ENCODE data around the gene RPL12.

Gene RPL12

DNA sequence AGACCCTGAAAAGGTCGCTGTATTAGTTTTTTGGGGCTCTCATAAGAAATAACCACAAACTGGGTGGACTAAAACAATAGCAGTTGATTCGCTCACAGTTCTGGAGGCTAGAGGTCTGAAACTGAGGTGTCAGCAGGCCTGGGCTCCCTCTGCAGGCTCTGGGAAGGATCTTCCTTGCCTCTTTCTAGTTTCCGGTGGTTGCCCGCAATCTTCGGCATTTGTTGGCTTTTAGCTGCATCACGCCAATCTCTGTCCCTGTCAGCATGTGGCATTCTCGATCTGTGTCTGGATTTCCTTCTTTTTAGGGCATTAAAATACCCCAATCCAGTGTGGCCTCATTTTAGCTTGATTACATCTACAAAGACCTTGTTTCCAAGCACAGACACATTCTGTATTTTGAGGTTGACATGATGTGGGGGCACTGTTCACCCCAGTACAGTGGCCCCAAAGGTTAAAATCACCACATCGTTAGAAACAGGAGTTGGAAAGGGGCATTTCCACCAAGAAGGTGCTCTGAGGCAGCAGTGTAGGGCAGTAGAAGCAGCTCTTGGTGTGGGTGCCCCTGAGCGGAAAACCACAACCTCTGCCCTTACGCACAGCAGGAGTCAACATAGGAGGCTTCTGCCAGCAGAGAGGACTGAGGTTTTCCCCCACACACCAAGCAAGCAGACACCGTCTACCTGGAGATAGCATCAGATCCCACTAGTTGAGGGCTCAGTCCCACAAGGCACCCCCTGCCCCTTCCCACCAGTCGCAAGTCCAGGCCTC, 13.5 kb downstream of the RPL12 start:
- peak; percentile 46 for DNase-seq

DNA sequence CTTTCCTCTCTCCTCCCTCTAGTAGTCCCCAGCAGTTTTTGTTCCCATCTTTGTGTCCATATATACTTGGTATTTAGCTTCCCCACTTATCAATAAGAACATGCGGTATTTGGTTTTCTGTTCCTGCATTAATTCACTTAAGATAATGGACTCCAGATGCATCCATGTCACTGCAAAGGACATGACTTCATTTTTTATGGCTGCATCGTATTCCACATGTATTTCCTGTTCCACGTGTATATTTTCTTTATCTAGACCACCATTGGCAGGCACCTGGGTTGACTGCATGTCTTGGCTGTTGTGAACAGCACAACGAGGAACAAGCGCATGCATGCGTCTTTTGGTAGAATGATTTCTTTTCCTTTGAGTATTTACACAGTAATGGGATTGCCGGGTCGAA, 20.8 kb downstream of the RPL12 start:
- DNase-seq = no peak

DNA sequence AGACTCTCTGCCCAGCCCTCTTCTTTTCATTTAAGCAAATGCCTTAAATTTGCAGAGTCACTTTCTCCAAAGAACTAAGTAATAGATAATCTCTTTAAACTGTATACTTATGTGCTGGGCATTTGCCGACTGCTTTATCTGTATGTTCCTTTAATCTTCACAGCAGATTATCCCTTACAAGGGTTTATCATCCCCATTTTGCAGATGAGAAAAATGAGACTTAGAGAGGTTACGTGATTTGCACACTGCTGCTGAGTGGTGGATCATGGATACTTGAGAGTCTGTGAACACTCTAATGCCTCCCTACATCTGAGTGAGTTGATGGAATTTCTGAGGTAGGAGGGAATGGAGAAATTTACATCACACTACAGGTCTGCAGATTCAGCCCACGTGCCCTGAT, 22.9 kb downstream of the RPL12 start:
- DNase-seq = no peak

DNA sequence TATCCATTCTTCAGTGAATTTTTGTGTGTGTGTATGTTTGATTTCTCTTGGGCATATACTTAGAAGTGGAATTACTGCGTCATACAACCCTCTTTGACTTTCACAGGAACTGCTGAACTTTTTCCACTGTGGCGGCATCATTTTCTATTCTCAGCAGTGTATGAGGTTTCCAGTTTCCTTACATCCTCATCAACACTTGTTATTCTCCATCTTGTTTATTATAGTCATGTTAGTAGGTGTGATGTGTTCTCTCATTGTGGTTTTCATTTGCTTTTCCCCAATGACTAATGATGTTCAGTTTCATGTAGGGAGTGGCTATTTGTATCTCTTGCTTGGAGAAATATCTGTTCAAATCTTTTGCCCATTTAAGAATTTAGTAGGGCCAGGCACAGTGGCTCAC, 24.4 kb downstream of the RPL12 start:
- peak; percentile 50 for DNase-seq

DNA sequence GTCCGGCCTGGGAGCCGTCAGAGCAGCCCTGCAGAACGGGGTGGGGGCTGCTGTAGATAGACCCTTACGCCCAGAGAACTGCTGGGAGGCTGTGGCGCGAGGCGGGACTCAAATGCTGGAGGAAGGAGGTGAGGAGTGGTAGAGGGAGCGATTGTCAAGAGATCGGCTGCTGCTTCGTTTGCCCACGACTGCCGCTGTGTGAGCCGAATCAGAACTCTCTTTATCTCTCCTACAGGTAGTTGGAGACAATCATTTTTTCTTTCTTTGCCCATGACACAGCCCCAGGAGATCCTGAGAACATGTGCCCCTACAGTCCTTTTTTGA, 26.6 kb downstream of the RPL12 start:
- DNase-seq = peak; percentile 55

DNA sequence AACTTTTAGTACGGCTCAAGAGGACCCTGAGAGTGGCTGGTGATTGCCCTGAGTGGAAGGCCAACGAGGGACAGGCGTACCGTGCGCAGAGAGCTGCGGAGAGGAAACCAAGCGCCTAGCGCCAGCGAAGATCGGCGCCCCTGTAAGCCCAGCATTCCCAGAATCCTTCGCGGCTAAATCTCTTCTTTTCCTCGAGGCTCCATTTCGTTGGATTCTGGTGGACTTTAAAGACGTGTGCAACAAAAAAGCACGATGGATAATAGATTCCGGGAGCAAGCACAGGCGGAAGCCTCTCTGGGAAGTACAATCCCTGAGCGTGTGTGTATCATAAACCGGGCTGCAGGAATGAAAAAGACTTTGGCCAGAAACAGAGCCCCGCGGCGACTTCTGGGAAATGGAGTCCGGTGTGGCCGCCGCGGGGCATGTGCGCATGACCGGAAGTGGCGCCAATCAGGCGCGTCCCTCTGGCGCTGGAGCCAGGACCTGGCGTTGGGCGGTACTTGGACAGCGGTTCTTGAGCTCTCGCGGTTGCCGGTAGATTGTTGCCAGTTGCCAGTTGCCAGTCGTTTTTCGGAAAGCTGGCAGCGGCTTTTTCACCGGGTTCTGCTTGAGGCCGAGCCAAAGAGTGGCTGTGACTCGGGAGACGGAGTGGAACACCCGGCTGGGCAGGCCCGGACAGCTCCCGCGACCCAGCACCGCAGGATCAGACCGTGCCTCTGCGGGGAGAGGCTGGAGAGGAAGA, 27.1 kb downstream of the RPL12 start, which contains the start of gene ZNF79:
Gene ZNF79, plus strand, starts transcription at position 449 of the 742 bp plus-strand sequence. CDS start 406 bp downstream, outside the sequence.
- peak; percentile 95 for DNase-seq

DNA sequence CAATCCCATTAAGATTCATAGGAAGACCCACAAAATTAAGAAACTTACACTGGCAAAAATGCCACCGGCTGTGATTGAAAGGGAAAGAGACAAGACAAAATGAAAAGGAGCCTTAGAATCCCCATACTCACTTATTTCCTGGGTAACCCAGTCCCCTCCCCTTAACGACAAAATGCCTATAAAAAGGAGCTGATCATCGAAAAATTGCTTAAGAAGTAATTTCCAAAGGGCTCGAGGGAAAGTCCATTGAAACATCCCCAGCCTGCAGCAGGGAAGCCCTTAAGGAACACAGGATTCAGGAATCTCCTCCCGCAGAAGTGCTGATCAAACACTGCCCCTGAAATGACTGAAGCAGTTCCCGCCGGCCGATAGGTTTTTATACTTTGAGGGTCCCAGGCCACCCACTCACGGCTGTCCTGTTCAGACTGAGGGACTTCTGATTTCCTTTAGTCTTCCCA, 27.7 kb downstream of the RPL12 start:
- no peak for DNase-seq

DNA sequence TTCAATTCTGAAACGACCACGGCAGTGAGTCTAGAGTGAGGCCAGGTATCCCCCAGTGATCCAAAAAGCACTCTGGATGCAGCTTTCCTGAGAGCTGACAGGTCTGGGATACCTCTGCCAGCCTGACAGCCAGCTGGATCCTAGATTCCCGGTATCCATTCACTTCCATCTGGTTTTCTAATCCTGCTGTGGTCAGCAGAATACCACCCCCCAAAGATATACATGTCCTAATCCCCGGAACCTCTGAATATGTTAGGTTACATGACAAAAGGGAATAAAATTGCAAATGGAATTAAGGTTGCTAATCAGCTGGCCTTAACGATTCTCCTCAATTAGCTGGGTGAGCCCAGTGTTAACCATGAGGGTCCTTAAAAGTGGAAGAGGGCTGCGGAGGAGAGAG, 28.4 kb downstream of the RPL12 start:
- no peak for DNase-seq

DNA sequence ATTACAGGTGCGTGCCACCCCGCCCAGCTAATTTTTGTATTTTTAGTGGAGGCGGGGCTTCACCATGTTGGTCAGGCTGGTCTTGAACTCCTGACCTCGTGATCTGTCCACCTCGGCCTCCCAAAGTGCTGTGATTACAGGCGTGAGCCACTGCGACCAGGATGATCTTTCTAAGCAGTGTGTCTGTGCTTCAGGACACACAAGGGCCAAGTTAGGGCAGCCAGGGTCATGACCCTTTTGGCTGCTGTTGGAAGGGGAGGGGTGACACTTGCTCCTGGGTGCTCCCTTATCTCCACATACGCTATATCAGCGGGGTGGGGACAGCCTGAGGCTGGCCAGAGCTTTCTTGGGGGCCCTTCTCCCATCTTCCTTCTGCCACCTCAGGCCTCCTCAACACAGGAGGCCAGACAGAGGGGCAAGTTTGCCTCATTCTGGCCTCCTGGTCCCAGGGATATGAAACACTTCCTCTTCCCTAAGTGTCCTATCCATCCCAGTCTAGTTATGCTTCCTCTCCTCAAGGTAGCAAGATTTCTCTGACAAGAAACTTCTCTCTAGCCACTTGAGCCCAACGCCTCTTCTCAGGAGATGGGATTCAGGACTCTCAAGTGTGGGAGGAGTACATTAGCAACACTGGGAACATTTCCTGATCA, 28.9 kb downstream of the RPL12 start:
- DNase-seq = no peak

DNA sequence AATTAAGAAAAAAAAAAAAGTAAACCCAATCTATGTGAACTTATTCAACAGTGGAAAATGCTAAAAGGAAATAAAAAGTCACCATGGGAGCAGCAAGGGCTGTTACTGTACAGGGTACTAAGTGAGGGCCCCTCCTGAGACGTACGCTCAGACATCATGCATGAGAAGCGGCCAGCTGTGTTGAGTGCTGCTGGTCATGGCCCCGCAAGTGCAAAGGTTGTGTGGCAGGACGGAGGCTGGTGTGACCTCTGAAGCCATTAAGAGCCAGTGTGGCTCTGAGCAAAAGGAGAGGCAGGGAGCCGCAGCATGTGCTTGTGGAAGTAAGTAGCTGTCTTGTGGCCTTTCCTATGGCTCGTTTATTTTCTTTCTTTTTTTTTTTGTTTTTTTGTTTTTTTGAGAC, 30.1 kb downstream of the RPL12 start:
- DNase-seq = no peak

DNA sequence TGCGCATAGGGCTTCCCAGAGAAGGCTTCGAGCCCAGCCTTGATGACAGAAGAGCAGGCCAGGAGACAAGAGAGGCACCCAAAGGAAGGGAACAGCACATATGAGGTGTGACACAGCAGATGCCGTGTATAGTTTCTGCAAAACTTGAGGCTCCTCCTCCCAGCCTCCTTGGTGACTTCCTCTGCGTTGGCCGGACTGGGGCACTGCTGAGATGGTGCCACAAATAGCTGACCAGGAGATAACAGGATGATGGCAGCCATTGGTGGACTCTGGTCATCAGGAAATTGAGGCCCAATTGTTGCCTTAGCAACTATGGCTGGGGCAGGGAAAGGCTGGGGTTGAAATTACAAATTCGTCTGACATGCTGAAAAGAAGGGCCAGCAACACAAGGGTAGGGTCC, 31.9 kb downstream of the RPL12 start:
- no peak for DNase-seq

DNA sequence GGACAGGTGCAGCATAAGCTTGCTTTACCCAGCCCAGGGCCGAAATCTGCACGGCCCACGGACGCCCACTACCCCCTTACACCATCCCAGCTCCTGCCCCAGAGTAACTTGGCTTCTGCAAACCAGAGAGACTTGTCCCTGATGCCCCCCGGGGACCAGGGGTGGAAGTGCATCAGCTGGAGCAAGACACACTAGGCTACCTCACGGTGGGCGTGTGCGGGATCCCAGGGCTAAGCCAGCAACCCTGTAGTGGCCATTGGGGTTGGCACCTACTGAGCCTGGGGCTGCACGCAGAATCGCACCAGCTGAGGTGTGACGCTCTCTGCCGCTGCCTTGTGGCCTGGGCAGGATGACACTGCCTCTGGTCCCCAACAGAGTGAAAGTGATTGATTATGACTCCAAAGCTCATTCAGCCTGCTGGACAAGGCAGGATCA, 33.2 kb downstream of the RPL12 start:
- DNase-seq = peak; percentile 69

DNA sequence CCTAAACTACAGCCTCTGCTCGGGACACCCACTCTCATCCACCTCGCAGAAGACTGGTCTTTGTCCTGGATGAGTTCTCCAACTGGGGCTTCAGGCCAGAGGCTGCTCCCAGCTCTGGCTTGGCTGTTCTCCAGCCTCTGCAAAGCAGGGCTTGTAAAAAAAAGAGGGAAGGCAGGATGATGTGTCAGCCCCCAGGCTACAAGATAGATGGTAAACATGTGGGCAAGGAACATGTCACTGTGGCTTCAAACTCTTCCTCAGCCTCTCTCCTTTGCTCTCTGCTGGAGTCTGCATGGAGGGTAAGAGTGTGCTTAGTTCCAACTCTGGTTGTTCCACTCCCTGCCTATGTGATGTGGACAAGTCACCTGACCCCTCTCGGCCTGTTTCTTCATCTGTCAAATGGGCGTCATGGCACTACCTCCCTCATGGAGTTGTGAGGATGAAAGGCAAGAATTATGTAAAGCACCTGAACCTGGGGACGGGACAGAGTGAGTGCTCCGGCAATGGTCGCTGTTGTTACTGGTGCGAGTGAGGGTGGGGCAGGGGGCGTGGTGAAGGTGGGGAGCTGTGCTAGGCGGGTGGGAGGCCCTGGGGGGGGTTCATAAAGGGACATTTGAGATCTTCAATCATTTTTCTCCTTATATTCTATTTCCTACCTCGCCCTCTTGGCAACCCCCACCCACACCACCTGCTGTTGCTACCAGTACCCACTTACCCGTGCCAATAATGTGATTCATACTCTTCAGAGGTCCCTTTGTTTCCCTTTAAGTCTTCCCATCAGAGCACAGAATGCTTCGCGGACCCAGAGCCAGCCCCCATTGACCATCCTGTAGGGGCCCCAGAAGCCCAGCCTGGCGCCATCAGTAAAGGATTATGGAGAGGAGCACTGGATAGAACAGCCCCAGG, 33.8 kb downstream of the RPL12 start:
- no peak for DNase-seq

DNA sequence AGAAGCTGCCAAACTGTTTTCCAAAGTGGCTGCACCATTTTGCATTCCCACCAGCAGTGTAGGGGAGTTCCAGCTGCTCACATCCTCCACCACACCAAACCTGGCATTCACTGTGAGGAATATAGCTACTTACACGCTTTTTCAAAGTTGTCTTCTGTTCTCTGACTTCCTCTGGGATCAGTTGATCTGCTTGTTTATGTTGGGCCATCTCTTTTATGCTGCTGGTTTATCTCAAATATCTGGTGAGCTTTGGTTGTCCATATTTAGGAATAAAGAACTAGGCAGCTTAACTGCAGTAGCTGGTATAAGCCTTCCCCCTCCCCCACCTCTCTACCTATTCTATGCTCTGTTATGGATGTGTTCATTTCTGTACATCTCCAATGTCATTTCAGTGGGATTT, 35.5 kb downstream of the RPL12 start:
- no peak for DNase-seq

DNA sequence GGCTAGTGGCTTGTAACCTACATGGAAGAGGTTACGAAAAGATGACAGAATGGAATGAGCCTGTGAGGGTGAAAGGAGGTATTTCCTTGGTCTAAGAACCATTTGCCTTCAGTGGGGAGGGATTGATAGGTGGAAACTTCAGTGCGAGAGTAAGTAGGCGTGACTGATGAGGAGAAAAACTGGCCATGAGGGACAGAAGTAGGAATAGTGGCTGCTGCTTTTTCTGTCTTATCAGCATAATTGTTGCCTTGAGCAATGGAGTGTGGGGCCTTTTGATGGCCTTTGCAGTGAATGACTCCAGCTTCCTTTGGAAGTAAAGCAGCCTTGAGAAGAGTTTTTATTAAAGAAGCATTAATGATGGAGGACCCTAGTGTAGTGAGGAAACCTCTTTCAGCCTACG, 36.1 kb downstream of the RPL12 start:
- no peak for DNase-seq

DNA sequence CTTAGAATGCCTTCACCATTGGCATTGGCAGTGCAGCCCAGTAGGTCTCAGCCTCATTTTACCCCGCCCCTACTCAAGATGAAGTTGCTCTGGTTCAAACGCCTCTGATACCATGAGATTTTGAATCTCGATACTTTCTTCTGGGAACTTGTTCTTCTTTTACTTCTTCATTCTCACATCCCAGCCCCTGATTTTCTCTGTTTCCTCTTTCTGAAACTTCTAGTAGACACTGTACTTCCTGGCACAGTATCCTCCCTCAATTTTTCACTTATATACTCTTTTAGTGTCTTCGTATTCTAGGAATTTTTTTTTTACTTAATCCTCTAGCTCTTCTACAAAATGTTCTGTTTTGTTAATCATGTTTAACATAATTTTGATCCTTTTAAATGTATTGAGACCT, 40.1 kb downstream of the RPL12 start:
- DNase-seq = no peak

DNA sequence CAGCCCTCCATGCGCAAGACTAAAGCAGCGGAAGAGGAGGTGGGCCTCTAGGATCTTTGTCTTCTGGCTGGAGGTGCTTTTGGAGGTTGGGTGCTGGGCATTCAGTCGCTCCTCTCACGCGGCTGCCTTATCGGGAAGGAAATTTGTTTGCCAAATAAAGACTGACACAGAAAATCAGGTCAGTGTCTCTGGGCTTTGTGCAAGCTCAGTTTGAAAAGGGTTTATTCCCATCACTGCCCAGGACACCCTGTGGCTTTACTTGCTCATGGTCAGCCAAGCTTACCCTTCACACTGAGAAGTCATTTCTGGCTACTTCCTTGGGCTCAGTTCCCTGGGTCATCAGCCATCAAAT, 43.7 kb downstream of the RPL12 start:
- DNase-seq = no peak

DNA sequence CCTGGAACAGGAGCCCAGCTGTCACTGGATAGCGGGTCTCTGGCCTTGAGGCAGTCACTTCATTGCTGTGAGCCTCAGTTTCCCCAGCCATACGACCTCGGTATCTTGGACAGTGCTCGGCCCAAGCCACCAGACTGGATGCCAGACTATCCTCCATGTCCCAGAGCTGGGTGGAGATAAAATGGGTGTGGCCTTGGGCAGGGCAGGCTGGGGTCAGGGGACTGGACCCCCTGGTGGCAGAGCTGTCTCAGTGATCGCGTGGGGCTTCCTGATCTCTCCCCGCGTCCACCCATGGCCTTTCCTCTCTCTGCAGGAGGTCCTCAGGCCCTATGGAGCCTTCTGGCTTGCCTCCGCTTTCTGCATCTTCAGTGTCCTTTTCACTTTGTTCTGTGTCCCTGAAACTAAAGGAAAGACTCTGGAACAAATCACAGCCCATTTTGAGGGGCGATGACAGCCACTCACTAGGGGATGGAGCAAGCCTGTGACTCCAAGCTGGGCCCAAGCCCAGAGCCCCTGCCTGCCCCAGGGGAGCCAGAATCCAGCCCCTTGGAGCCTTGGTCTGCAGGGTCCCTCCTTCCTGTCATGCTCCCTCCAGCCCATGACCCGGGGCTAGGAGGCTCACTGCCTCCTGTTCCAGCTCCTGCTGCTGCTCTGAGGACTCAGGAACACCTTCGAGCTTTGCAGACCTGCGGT, 44.3 kb downstream of the RPL12 start:
- DNase-seq = no peak

DNA sequence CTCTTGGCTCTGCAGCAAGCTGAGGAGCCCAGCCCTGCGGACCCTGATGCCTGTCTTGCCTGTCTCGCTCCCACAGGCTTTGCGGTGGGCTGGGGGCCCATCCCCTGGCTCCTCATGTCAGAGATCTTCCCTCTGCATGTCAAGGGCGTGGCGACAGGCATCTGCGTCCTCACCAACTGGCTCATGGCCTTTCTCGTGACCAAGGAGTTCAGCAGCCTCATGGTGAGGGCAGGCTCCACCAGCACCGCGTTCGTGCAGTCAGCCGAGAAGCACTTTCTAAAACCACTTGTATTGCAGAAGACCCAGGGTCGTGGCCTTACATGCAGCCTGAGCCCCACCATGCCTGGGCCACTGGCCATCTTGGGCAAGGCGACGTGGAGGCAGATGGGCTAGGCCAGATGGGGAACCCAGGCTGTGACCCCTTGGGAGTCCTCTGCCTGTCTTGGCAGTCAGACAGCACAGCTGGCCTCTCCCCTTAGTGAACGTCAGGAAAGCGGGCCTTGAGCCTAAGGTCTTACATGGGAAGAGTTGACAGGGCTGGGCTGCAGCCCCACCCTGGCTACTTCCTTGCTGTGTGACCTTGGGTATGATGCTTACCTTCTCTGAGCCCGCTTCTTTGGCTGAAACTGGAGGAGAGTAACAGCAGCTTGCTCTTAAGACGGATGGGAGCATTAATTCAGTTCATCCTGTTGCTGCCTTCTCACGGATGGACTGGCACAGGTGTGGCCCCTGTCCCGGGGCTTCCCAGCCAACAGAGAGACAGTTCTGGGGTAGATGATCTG, 45.7 kb downstream of the RPL12 start:
- DNase-seq = no peak

DNA sequence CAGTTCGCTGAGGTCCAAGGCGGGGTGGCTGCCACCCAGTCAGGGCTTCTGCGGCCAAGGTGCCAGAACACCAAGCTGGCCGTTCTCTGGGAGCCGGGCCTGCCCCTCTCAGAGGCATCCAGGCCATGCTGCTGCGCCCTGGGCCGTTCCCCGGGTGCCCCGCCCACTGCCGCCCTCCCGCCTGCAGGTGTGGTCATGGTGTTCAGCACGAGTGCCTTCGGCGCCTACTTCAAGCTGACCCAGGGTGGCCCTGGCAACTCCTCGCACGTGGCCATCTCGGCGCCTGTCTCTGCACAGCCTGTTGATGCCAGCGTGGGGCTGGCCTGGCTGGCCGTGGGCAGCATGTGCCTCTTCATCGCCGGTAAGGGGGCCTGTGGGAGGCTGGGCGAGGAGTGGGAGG, 46.6 kb downstream of the RPL12 start:
- no peak for DNase-seq

DNA sequence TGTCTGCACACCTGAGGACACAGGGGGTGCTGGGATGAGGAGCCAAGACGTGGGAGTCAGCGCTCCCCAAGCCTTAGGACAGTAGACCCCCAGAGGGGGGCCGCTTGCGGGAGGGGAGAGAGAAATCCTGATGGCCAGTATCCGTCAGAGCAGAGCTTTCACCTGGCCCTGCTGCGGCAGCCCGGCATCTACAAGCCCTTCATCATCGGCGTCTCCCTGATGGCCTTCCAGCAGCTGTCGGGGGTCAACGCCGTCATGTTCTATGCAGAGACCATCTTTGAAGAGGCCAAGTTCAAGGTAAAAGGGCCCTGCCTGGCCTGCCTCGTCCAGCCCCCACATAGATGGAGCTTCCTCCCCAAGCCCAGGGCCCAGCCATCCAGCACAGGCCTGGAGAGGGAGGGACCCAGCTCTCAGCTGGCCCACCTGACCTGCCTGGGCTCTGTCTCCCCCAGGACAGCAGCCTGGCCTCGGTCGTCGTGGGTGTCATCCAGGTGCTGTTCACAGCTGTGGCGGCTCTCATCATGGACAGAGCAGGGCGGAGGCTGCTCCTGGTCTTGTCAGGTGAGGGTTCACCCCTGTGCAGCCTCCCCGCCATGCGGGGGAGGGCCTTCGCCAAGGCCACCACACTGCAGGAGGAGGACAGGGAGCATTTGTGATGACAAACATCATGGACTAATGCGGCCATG, 47.6 kb downstream of the RPL12 start:
- no peak for DNase-seq
